ENCODE data around the gene ITPRIPL1. TPM values are rescaled to one million over a fixed set of nuclear protein-coding genes. Genes with fewer than 3 reads are reported as not detected.

The ITPRIPL1 gene
- total and polyA plus RNA-seq, 2 of the 4 experiments (the other 2 are of a cell fraction): 0.84 to 1.1 TPM

DNA sequence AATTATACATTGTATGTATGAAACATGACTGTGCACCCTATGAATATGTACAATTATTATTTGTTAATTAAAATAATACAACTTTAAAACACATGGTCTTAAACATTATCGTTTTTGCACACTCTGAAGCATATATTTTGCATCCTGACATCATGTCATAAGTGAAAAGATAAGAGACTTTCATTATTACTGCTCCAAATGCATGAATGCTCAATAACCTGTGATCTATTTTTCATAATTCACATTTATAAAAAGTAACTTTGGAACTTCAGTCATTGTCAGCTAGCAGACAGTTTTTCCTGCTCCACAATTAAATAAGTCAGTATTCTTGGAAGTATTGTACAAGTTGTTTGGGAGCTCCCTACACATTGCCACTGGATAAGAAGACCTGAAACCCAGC lies 1.3 kb upstream of the ITPRIPL1 start (continued):
- TF ChIP-seq RFX5 (IDR thresholded peaks at IDR 0.05; ENCODE audit: low read depth, low read length): no peak
- TF ChIP-seq MAFK (IDR thresholded peaks at IDR 0.05; ENCODE audit: low read depth, low read length): no peak

DNA sequence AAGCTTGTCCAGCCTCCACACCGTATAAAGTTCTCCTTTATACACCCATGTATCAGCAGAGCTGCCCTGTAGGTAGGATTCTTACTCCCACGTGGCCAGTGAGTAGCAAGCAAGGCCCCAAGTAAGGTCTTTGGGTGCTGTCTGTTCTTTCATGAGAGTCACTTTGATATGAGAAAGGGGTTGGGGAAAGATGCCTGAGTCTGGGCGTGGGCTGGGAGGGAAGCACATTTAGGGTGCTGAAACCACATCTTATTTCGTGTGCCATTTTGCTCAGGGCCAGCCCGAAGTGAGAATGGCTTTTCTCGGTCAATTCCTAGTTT lies 436 bp upstream of the ITPRIPL1 start:
- POLR2A ChIA-PET (ENCODE audit: unreplicated experiment): no interaction called here
- in situ Hi-C loops (cut with MboI; ENCODE audit: low sequenced_read_pairs): no loop called here

More for the DNA sequence above, 436 bp upstream of the ITPRIPL1 start:
- H4K20me1 ChIP-seq (ENCODE audit: insufficient read depth, low read length): no peaks in the 10 kb centered on the region
- no peak overlapping the region; the same call in 1 of the 2 replicates for H4K5ac ChIP-seq (ENCODE audit: low read depth, low read length)
- 0 out of 2 replicates have a peak overlapping the region, but pooled peaks have one; percentile 36 for H3K9ac ChIP-seq (ENCODE audit: low read depth, low read length)
- H3K79me1 ChIP-seq (ENCODE audit: low read depth in 1 of 2, low read length in 2 of 2): no peaks in the 10 kb centered on the region
- H3K23ac ChIP-seq (ENCODE audit: low read depth, low read length): peak overlapping the region; percentile 48; the same call in 1 of the 2 replicates
- H3K4me2 ChIP-seq (ENCODE audit: low read depth, low read length): peak overlapping the region; percentile 87; the same call in 1 of the 2 replicates
- dilution Hi-C loops (cut with HindIII; ENCODE audit: low sequenced_read_pairs, unreplicated experiment) (no loop called here), intact Hi-C loops (cut with micrococcal nuclease) (no loop called here)
- CTCF ChIA-PET: no interaction called here
- no peak overlapping the region for H3K27ac ChIP-seq (ENCODE audit: insufficient read depth, low read length)
- H3K4me3 ChIP-seq (ENCODE audit: insufficient read depth, low read depth, low read length): peak overlapping the region; percentile 42; the same call in 1 of the 2 replicates
- H2BK5ac ChIP-seq (ENCODE audit: low read depth, low read length, poor library complexity, severe bottlenecking): no peak overlapping the region
- DNase-seq (no peak), ATAC-seq (ENCODE audit: low read depth) (no peak)
- no peaks in the 10 kb centered on the region for H3K9me3 ChIP-seq (ENCODE audit: control insufficient read depth, insufficient read depth, low read length)
- H2BK15ac ChIP-seq (ENCODE audit: low read depth, low read length): no peak overlapping the region
- no peak overlapping the region for H4K91ac ChIP-seq (ENCODE audit: insufficient read depth, low read depth, low read length)
- TF ChIP-seq, protein P1, sequence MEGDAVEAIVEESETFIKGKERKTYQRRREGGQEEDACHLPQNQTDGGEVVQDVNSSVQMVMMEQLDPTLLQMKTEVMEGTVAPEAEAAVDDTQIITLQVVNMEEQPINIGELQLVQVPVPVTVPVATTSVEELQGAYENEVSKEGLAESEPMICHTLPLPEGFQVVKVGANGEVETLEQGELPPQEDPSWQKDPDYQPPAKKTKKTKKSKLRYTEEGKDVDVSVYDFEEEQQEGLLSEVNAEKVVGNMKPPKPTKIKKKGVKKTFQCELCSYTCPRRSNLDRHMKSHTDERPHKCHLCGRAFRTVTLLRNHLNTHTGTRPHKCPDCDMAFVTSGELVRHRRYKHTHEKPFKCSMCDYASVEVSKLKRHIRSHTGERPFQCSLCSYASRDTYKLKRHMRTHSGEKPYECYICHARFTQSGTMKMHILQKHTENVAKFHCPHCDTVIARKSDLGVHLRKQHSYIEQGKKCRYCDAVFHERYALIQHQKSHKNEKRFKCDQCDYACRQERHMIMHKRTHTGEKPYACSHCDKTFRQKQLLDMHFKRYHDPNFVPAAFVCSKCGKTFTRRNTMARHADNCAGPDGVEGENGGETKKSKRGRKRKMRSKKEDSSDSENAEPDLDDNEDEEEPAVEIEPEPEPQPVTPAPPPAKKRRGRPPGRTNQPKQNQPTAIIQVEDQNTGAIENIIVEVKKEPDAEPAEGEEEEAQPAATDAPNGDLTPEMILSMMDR (conservative IDR thresholded peaks at IDR 0.05; ENCODE audit: low read depth, low read length): no peak
- TF ChIP-seq, protein P2, sequence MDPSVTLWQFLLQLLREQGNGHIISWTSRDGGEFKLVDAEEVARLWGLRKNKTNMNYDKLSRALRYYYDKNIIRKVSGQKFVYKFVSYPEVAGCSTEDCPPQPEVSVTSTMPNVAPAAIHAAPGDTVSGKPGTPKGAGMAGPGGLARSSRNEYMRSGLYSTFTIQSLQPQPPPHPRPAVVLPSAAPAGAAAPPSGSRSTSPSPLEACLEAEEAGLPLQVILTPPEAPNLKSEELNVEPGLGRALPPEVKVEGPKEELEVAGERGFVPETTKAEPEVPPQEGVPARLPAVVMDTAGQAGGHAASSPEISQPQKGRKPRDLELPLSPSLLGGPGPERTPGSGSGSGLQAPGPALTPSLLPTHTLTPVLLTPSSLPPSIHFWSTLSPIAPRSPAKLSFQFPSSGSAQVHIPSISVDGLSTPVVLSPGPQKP (IDR thresholded peaks at IDR 0.05; ENCODE audit: borderline replicate concordance, low read depth, low read length): no peak
- TF ChIP-seq NFE2L2 (IDR thresholded peaks at IDR 0.05; ENCODE audit: low read depth, low read length) (no peak), RFX5 (IDR thresholded peaks at IDR 0.05; ENCODE audit: low read depth, low read length) (no peak)
- H3K4me1 ChIP-seq (ENCODE audit: control insufficient read depth, insufficient read depth, low read length): peaks cover 1% of the 10 kb centered on the region; the same call in 1 of the 2 replicates
- peak overlapping the region; percentile 6 to 77; a peak in 2 of 4 replicates for H4K8ac ChIP-seq (ENCODE audit: low read depth in 2 of 2, low read length in 2 of 2)
- peaks cover 23% of the 10 kb centered on the region for H3K27me3 ChIP-seq (ENCODE audit: control insufficient read depth, insufficient read depth, low read length)
- no peak overlapping the region for H3K14ac ChIP-seq (replicated peaks; ENCODE audit: low read depth, low read length)
- no peak overlapping the region for H2BK120ac ChIP-seq (ENCODE audit: low read depth, low read length)
- peaks cover 4% of the 10 kb centered on the region; the same call in 1 of the 2 replicates for H3K9me1 ChIP-seq (ENCODE audit: insufficient read depth, low read length)
- H2BK20ac ChIP-seq (ENCODE audit: low read depth, low read length): no peak overlapping the region
- H3K18ac ChIP-seq (ENCODE audit: low read depth, low read length): no peak overlapping the region
- peak overlapping the region; percentile 76 for H2AFZ ChIP-seq (replicated peaks; ENCODE audit: low read length, poor library complexity)
- H3K36me3 ChIP-seq (ENCODE audit: control insufficient read depth, insufficient read depth, low read length): no peaks in the 10 kb centered on the region; the same call in 1 of the 2 replicates
- no peak overlapping the region for H2AK5ac ChIP-seq (ENCODE audit: low read depth, low read length)
- WGBS, 2 experiments (ENCODE audit: extremely low coverage in 2 of 2, insufficient read length in 1 of 2): 20% methylated on average over 2 of the region's 6 CpGs; no CpG with 5 or more reads in 1 of the 2 experiments
- no TSS peak for BruUV-seq (replicated peaks)
- H3K4ac ChIP-seq (ENCODE audit: low read depth, low read length): no peak overlapping the region
- H2AK9ac ChIP-seq (replicated peaks; ENCODE audit: low read depth, low read length, poor library complexity): no peak overlapping the region
- H3K56ac ChIP-seq (ENCODE audit: extremely low read depth, insufficient read depth, low read length): no peak overlapping the region
